H4 (cell line): ENCODE data around the gene GALNS. TPM values are rescaled to one million over a fixed set of nuclear protein-coding genes. Genes with fewer than 3 reads are reported as not detected.
"Not testable (repeated sequence)": the region's sequence is repeated elsewhere in the genome, so short reads cannot be mapped to it uniquely, and the experiment has no call there.

Experiments used
- DNase-seq: peaks from one replicate; pipeline ENCODE4 v3.0.0-alpha.2; 2015; ENCODE audit warnings: low spot score
- total RNA-seq: library from RNA; depleted of rRNA; stranded (reverse); fragments of >200 nt; shearing (Covaris generic); gene quantifications from 2 replicates; pipeline ENCODE4 v1.2.3, GENCODE V29; 2014

Gene GALNS
- total RNA-seq, 1 experiment from 2014 or later, result 22.7 TPM

DNA sequence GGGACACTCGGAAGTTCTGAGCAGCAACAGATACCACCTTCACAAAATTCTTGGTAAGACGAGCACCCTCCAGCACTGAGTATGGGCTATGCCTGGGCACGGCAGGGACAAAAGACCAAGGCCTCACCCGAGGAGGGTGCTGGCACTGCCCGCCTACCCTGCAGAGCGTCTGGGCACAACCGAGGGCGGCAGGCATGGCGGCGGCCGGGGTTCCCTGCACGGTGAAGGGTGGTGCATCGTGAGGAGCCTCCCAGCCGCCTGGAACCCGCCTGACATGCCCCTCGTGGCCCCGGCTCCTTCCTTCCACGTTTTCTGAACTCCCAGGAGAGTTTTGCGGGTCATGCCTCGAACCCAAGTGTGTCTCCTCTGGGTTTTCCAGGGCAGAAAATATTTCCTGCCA lies 18.9 kb downstream of the GALNS start:
- DNase-seq, result no peak

DNA sequence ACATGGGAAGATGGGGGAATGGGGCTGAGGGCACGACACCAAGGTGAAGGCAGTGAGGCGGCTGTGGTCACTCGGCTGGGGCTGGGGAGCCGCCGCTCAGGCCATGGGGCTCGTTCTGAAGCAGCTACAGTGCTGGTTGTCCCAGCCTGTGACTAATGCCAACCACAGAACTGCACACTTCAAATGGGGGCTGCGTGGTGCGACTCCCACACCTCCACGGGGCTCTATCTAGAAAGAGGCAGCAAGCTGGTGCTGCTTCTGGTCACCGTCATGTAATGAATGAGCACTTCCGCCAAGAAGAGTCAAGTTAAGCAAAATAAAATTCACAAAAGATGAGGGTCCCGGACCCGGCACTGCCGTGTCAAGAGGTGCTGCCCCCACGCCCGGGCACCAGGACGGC lies 20.0 kb downstream of the GALNS start:
- no peak for DNase-seq

DNA sequence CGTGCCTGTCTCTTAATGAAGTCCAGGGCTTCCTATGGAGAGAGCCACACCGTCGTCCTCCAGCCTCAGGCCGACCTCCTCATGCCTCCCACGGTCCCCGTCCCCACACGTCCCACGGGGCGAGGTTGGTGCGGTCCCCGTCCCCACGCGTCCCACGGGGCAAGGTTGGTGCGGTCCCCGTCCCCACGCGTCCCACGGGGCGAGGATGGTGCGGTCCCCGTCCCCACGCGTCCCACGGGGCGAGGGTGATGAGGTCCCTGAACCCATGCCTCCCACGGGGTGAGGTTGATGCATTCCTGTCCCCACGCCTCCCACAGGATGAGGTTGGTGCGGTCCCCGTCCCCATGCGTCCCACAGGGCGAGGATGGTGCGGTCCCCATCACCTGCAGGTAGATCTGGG lies 20.9 kb downstream of the GALNS start:
- DNase-seq, result no peak

DNA sequence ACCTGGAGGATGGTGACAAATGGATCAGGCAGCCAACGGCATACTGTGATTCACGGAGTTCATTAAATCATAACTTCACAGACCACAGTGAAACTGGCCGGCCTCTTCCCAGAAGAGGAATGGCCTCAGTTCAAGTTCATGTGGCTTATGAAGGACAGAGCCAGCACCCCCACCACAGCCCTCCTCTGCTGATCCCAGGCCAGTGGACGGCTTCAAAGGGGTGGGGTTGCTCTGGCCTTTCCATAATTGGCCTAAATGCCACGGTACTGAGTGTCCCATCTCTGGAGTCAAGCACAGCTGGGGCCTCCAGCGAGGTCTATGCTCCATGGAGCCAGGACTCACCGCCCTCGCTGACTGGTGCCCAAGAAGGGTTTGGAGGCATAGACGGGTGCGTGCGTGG lies 21.4 kb downstream of the GALNS start:
- DNase-seq, result no peak

DNA sequence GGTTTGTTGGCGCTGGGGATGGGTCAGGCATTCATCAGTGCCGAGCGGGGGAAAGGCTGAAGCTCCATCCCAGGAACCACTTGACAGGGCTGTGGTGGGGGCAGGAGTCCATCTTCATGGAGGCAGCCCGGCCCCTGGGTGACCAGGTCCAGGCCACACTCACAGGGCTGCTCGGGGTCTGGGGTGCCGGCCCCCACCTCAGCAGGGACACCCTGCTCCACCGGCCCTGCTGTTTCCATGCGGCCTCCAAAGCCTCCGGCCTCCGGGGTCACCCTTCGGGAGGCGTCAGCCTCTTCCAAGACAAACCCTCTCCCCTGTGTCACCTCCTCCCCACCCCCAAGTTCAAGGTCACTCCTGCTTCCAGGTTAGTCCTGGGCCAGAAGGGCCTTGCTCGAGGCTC lies 22.1 kb downstream of the GALNS start:
- DNase-seq, result no peak

DNA sequence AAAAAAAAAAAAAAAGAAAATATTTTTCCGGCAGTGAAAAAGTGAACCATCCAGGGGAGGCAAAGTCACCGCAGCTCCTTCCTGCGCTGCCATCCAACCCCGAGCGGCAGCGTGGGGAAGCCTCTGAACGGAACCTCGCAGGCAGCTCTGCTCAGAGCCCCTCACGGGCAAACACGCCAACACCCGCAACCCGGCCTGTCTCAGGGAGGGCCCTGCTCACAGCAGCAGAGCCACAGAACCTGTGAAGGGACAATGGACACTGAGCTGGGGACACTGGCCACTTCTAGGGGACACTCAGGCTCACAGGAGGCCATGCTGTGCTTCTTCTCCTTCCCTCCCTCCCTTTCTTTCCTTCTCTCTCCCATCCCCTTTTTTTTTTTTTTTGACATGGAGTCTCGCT lies 23.7 kb downstream of the GALNS start:
- DNase-seq, result no peak

DNA sequence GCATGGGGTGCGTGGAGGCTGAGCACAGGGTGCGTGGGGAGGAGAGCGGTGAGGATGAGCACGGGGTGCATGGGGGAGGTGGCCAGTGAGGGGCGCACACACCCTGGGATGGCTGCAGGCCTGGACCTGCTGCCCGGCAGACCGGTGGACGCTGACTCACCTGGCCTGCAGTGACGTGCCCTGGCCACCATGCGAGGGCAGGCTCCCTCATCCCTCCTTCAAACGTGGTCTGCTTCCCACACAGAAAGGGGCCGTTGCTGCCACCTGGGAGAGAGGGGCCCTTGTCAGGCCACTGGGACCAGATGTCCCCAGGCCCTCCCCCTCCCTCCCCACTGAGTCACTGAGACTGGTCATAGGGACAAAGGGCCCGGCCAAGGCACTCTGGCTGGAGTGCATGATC lies 24.9 kb downstream of the GALNS start:
- DNase-seq, result no peak

DNA sequence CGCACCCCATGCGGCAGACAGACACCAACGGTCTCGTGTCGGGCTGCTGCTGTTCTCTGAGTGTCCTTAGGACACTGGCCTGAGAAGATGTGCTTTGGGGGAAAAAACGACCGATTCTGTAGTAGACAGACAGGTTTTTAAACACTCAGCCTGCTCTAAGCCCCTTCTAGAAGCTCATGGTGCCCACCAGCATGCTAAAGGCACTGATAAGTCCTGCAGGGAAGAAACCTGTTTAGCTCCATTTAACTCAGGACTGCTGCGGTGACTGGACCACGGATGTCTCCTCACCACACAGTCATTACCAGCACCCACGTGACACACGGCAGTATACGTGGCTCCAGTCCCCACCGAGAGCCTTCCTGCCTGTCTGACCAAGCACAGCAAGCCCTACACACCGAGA lies 26.0 kb downstream of the GALNS start:
- DNase-seq, result no peak

DNA sequence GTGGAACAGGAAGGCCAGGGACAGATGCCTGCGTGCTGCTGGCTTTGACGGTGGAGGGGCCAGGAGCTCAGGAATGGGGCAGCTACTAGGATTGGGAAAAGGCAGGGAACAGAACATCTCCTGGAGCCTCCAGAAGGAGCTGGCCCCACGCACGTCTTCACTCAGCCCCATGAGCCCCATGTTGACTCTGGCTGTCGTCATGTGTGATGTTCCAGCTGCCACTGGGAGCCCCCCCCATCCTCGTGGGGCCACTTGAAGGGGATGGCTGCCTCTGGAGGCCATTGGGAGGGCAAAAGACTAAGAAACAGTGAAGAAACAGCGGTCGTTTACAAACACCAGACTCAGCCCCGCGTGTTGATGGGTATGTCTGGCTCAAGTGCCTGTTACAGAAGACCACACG lies 26.5 kb downstream of the GALNS start:
- DNase-seq, result no peak

DNA sequence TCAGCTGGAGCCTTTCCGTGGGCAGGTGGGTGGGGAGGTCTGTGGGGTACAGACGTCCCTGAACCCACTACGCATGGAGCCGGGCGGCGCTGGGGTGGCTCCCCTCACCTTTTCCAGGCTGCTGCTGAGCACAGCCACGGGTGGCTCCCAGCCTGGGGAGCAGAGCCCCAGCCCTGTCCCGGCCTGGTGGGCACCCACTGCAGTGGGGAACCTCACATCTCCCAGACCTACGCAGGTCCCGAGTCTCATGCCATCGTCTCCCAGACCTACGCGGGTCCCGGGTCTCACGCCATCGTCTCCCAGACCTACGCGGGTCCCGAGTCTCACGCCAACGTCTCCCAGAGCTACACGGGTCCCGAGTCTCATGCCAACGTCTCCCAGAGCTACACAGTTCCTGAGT lies 28.0 kb downstream of the GALNS start:
- DNase-seq, result no peak

DNA sequence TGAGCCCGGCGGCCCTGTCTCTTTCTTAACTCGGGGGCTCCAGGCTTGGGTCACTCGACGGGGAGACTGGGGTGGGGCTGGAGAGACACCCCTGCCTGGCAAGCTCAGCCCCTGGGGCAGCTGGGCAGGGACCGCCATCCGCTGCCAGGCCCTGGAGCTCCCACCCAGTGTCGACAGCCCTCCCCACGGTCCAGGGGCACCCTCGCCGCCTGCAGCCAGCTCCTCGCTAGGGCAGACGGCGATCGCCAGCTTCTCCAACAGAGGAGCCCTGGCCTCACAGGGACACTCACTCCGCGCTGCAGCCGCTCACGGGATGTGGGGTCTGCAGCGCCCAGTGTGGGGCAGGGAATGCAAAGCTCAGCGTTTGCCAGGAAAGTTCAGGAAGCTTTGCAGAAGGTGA lies 29.0 kb downstream of the GALNS start:
- no peak for DNase-seq

DNA sequence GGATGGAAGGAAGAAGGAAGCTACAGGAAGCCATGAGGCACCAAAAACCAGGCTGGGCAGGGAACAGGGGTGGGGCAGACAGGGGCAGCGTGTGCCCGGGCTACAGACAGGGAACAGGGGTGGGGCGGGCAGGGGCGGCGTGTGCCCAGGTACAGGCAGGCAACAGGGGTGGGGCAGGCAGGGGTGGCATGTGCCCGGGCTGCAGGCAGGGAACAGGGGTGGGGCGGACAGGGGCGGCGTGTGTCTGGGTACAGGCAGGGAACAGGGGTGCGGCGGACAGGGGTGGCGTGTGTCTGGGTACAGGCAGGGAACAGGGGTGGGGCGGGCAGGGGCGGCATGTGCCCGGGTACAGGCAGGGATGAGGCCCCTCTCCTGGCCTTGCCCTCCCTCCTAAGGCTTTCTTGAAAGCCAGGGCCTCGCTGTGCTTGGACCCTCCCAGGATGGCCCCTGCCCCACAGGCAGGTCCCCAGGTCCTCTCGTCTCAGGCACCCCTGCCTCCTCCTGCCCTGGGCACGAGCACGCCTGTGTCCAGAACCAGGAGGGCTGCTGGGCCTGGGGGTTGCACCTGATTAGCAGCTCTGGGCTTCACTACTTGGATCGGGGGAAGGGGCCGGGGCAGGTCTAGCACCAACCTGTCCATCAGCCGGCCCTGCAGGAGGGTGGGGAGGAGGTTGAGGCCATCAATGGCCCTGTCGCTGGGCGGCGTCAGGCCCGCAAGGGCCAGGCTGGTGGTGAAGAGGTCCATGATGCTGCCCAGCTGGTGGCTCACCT lies 30.5 kb downstream of the GALNS start:
- no peak for DNase-seq

DNA sequence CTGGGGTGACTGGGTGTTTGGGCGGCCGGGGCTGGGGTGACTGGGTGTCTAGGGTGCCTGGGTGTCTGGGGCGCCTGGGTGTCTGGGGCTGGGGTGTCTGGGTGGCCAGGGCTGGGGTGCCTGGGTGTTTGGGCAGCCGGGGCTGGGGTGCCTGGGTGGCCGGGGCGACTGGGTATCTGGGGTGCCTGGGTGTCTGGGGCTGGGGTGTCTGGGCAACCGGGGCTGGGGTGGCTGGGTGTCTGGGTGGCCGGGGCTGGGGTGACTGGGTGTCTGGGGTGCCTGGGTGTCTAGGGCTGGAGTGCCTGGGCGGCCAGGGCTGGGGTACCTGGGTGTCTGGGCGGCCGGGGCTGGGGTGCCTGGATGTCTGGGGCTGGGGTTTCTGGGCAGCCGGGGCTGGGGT lies 31.6 kb downstream of the GALNS start:
- no peak for DNase-seq

DNA sequence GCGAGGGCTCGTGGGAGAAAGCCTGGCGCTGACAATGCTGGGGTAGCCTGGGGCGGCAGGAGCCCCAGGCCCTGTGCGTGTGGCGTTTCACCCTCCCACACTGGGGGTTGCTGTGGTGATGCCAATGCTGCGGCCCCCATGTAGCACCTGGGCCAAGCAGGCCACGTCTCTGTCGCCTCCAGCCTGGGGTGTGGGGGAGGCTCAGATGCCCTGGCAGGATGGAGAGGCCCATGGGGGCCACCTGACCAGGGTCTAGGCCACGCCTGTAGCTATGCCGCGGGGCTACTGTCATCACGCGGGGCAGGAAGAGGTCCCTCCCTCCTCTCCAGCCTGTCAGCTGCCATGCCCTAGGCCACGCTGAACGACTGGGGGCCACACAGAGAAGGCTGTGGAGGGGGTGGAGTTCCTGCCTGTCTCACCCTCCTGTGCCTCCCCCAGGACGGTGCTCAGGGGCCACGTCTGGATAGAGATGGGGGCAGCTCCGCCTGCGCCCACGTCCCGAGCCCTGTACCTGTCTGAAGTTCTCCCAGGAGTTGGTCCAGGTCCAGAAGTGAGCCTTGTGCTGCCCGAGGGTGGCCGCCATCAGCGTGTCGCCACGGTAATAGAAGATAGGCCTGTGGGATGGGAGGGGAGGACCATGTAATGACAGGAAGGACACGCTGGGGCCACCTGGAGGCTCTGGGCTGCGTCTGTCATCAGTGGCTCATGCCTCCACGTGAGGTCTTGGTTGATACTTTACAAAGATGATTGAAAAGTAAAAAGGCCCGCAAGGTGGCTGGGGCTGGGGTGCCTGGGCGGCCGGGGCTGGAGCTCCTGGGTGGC lies 32.3 kb downstream of the GALNS start:
- DNase-seq, result no peak

DNA sequence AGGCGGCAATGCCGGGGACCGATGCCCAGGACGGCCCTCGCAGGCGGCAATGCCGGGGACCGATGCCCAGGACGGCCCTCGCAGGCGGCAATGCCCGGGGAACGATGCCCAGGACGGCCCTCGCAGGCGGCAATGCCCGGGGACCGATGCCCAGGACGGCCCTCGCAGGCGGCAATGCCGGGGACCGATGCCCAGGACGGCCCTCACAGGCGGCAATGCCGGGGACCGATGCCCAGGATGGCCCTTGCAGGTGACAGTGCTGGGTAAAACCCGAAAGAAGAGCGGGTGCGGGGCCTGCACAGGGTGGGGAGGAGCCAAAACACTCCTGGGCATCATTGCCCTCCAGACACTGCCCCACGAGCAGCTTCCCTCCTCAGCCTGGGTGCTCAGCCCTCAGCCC lies 33.1 kb downstream of the GALNS start:
- not testable (repeated sequence) for DNase-seq

DNA sequence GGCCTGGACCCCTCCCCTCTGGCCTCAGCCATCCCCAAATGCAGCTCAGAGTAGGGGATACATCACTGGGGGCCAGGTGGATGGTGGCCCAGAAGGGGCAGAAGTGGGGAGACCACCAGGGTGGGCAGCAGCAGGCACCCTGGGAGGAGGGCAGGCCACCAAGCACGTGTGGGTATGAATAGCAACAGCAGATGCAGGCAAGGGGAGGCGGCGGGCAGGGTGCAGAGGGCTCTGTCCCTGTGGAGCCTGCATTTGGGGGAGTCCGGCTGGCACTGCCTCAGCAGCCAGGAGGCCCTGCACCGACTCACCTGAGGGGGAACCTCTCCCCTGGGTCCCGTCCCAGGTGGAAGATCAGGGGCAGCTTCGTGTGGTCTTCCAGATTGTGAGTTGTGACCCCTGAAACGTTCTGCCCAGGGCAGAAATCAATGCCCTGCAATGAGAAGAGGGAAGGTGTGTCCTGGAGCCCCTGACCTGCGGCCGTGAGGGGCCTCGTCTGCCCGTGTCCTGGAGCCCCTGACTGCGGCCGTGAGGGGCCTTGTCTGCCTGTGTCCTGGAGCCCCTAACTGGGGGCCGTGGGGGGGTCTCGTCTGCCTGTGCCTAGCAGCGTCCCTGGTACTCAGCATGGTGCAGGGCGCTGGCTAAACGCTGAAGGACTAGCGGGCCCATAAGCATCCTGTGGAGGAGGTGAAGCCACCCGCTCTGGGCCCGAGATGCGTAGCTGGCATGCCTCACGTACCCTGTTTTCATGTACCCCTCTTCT lies 34.3 kb downstream of the GALNS start:
- DNase-seq, result no peak

DNA sequence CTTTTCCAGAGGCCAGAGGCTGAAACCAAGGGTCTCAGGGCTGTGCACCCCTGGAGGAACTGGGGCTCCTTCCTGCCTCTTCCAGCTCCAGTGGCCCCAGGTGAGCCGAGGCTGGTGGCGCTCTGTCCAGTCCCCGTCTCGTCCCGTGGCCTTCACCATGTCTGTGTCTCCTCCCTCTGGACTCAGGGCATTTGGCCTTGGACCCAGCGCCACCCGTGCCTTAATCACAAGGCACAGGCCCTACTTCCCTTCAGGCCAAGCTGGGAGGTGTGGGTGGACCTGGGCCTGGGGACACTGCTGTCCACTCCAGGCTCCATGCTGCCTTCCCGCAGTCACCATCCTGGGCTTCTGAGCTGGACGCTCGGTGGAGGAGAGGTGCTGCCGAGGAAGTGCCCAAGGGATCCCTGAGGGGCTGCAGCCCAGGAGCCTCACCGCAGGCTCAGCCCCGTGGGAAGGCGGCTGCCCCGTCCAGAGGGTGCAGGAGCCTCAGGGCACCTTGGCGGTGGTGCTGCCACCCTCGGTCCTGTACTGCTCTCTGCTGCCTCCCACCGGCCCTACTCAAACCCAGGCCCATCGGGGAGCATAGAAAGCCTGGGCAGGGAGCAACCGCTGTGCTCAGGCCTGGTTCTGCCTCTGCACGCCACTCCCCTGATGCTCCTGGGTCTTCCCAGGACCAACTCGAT lies 35.4 kb downstream of the GALNS start:
- DNase-seq, result no peak

DNA sequence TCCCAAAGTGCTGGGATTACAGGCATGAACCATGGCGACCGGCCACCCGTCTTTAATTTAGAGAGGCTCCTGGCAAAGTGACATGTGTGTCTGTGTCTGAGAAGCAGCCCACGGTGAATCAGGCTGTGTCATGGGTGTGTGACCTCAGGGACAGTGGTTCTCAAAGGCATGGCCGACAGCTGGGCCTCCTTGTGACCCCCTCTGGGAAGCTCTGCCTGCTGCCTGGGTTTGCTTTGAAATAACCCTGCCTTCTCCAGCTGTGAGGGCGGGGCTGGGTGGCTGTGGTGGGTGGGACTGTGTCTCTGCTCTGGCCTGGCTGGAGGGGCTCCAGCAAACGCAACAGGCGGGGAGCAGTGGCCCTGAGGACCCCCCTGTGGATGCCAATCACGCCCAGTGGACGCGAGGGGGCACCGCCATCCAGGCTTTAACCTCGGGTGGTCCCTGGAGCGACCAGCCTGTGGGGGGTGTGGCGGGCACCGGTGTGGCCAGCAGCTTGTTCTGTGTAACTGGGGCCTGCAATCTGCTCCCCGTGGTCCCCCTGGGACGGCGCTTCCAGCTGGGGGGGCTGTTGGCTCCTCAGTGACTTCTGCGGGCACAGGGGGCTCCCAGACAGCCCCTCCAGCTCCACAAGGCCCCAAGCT lies 36.2 kb downstream of the GALNS start:
- DNase-seq, result no peak

DNA sequence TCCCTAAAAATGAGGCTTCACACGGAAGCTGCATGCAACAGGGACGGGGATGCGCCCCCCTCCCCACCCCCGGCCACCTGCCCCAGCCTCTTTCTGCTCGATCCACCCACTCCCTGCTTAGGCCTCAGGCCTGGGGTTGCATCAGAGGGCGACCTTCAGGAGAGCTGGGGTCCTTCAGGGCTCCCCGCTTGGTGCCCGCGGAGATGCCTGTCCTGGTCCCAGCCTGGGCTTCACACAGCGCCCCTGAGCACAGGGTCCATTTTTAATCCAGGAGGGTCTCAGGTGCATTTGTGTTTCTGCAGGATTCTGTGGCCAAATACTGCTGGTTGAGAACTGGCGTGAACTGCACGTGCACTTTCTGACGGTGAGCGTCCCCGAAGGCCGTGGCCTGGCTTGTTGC lies 37.6 kb downstream of the GALNS start:
- no peak for DNase-seq

DNA sequence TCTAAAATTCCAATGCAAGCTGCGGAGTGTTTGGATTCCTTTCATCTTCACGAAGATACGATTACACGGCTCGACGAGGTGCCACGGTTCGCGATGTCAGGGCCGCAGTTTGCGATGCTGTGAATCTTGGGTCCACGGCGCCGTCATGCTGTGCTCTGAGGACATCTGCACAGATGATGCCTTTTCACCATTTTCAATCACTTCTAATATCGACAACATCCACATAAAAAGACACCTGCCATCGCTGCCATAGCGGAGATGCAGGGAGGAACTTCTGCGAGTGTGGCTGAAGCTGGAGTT lies 38.2 kb downstream of the GALNS start:
- DNase-seq, result no peak

DNA sequence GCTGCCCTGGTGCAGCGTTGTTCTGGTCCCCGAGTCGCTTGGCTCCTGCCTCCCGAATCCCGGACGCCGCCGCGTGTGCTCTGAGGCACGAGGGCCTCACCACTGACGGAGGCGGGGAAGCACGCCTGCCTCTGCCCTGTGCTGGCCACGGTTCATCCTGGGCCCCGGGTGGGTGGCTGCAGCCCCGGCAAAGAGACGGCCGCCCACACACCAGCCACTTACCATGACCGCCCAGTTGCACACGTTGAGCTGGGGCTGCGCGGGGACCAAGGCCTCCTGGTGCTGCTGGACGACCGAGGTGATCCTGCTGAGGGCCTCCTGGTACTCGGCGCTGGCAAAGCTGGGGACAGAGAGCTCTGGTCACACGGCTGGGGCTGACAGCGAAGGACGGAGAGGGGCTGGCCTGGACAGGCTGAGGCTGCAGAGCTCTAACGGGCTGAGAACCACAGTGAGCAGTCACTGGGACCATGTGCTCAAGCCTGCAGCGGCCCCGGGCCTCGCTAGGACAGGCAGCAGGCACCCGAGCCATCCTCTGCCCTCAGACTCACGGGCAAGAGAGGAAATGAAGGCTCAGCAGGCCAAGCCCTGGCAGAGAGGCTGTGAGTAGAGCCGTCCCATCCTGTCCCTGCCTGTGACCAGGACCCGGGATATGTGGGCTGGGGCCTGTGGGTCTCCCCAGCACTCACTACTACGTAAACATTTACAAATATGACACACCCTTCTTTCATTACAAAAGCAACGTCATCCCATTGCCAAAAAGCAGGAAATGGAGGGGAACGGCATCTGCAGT lies 38.8 kb downstream of the GALNS start:
- DNase-seq, result no peak
